Occipital lobe (tissue), 2 donors: ENCODE results near the gene FPGS. TPM values are rescaled to one million over a fixed set of nuclear protein-coding genes. Genes with fewer than 3 reads are reported as not detected.
"Not testable (repeated sequence)": the region's sequence is repeated elsewhere in the genome, so short reads cannot be mapped to it uniquely, and the experiment has no call there.

Experiments used
- DNase-seq: peaks from one replicate; lab custom pipeline; 2025; lab: John Stamatoyannopoulos, UW
- total RNA-seq: library from RNA; depleted of rRNA; stranded (reverse); fragments of >200 nt; gene quantifications from one replicate; pipeline ENCODE4 v1.2.3, GENCODE V29; 2014

Gene FPGS
- total RNA-seq, 1 donor from 2014 or later, result 18.1 TPM

- no peak for DNase-seq
These were observed 34.7 kb downstream of the FPGS start for GRCh38 chr9:127837346-127837745.

GRCh38 chr9:127838375-127839078, 35.8 kb downstream of the FPGS start:
- DNase-seq, result no peak

- no peak for DNase-seq
These were observed 38.6 kb downstream of the FPGS start for GRCh38 chr9:127841087-127841835.

- DNase-seq, result no peak
These were observed 42.2 kb downstream of the FPGS start for GRCh38 chr9:127844821-127845359.

- not testable (repeated sequence) for DNase-seq
These were observed 42.9 kb downstream of the FPGS start for GRCh38 chr9:127845619-127846018.

- no peak for DNase-seq
These were observed 43.9 kb downstream of the FPGS start for GRCh38 chr9:127846443-127847177.

- no peak for DNase-seq
These were observed 44.5 kb downstream of the FPGS start for GRCh38 chr9:127847178-127847510.

- DNase-seq, result no peak
These were observed 45.4 kb downstream of the FPGS start for GRCh38 chr9:127847833-127848755.

GRCh38 chr9:127848756-127849504, 46.2 kb downstream of the FPGS start:
- no peak for DNase-seq

GRCh38 chr9:127850286-127850830, 47.7 kb downstream of the FPGS start:
- DNase-seq, result no peak

GRCh38 chr9:127852829-127853228, 50.1 kb downstream of the FPGS start:
- DNase-seq, result no peak

- no peak for DNase-seq
These were observed 50.9 kb downstream of the FPGS start for GRCh38 chr9:127853312-127854183.

- no peak for DNase-seq
These were observed 51.6 kb downstream of the FPGS start, which contains the start of gene ENG for GRCh38 chr9:127854184-127854806. Gene ENG, minus strand, starts transcription at chr9:127854658. Its CDS starts 303 bp downstream, at chr9:127854355.

- no peak for DNase-seq
These were observed 52.3 kb downstream of the FPGS start for GRCh38 chr9:127854960-127855359.

- no peak for DNase-seq
These were observed 52.8 kb downstream of the FPGS start for GRCh38 chr9:127855522-127855921.

GRCh38 chr9:127856094-127856728, 53.5 kb downstream of the FPGS start:
- no peak for DNase-seq

- DNase-seq, result no peak
These were observed 54.0 kb downstream of the FPGS start for GRCh38 chr9:127856729-127857116.

GRCh38 chr9:127857278-127857677, 54.6 kb downstream of the FPGS start:
- no peak for DNase-seq
